Measurements from ENCODE around the gene TIGD2.

- no peak for TF ChIP-seq CTCF (IDR thresholded peaks at IDR 0.05; ENCODE audit: insufficient read depth, low read length, poor library complexity, severe bottlenecking)
- no peak for TF ChIP-seq EZH2phosphoT487 (conservative IDR thresholded peaks at IDR 0.05; ENCODE audit: low read length)
Measured at GRCh38 chr4:89113415-89113814, 2.1 kb downstream of the TIGD2 start.
